DOHH2 (cell line): ENCODE data around the gene DGCR2.
"Not testable (repeated sequence)": the region's sequence is repeated elsewhere in the genome, so short reads cannot be mapped to it uniquely, and the experiment has no call there.

ENCODE experiments used
- H3F3A ChIP-seq: fragments of 200-600 bp; sonication (generic), shearing (Covaris generic); 2 replicates; pipeline ENCODE4 v1.6.0; 2016; ENCODE audit warnings: antibody characterized with exemption, mild to moderate bottlenecking; ENCODE audit not compliant: control insufficient read depth, insufficient read depth
- H3K27ac ChIP-seq: fragments of 200-600 bp; sonication (generic); 2 replicates; pipeline ENCODE4 v1.5.1; 2014; ENCODE audit warnings: low read depth, mild to moderate bottlenecking, low read length, moderate library complexity
- H3K27me3 ChIP-seq: fragments of 200-600 bp; sonication (generic); 2 replicates; pipeline ENCODE4 v1.6.1; 2014; ENCODE audit warnings: mild to moderate bottlenecking, low read length, mixed read lengths; ENCODE audit not compliant: control insufficient read depth
- H3K36me3 ChIP-seq: fragments of 200-600 bp; sonication (generic); 2 replicates; pipeline ENCODE4 v1.6.1; 2014; ENCODE audit warnings: mild to moderate bottlenecking, low read length, moderate library complexity, mixed read lengths; ENCODE audit not compliant: control insufficient read depth
- H3K4me1 ChIP-seq: fragments of 200-600 bp; sonication (generic); 2 replicates; pipeline ENCODE4 v1.6.1; 2014; ENCODE audit warnings: mild to moderate bottlenecking, low read length, mixed read lengths; ENCODE audit not compliant: control insufficient read depth
- H3K4me2 ChIP-seq: fragments of 200-600 bp; sonication (generic); 2 replicates; pipeline ENCODE4 v1.6.0; 2014; ENCODE audit warnings: mild to moderate bottlenecking, low read length, moderate library complexity
- H3K4me3 ChIP-seq: fragments of 200-600 bp; sonication (generic); 2 replicates; pipeline ENCODE4 v1.5.1; 2014; ENCODE audit warnings: mild to moderate bottlenecking, low read length, mixed read lengths
- H3K79me2 ChIP-seq: fragments of 200-600 bp; sonication (generic); 2 replicates; pipeline ENCODE4 v1.6.1; 2014; ENCODE audit warnings: mild to moderate bottlenecking, low read length, mixed read lengths; ENCODE audit not compliant: control insufficient read depth
- H3K9me2 ChIP-seq: fragments of 200-600 bp; sonication (generic); replicated peaks from 2 replicates; pipeline ENCODE4 v1.6.1; 2014; ENCODE audit warnings: mild to moderate bottlenecking, low read length, mixed read lengths; ENCODE audit not compliant: control insufficient read depth
- H3K9me3 ChIP-seq: fragments of 200-600 bp; sonication (generic); 2 replicates; pipeline ENCODE4 v1.6.1; 2014; ENCODE audit warnings: antibody characterized with exemption, low read length, mixed read lengths; ENCODE audit not compliant: control insufficient read depth, insufficient read depth
- H4K20me1 ChIP-seq: fragments of 200-600 bp; sonication (generic); 2 replicates; pipeline ENCODE4 v1.6.0; 2014; ENCODE audit warnings: low read depth, mild to moderate bottlenecking, antibody characterized with exemption, low read length, moderate library complexity; ENCODE audit not compliant: control insufficient read depth, insufficient read depth
- CTCF ChIP-seq: fragments of 200-600 bp; sonication (generic); IDR thresholded peaks from one replicate; pipeline ENCODE4 v1.5.1; 2014; ENCODE audit warnings: antibody characterized with exemption, mild to moderate bottlenecking, low read depth, low read length; ENCODE audit not compliant: poor library complexity, severe bottlenecking
- EZH2phosphoT487 ChIP-seq: fragments of 200-600 bp; sonication (generic); IDR thresholded peaks from 2 replicates; pipeline ENCODE4 v1.6.1; 2017; ENCODE audit warnings: borderline replicate concordance, mild to moderate bottlenecking, antibody characterized with exemption, low read length, moderate library complexity, mixed read lengths

DGCR2 gene

GRCh38 chr22:19052941-19053541 is 69.2 kb downstream of the DGCR2 start:
- no peak overlapping the region for H3K4me3 ChIP-seq
- no peaks in the 10 kb centered on the region for H3F3A ChIP-seq
- no peaks in the 10 kb centered on the region for H4K20me1 ChIP-seq
- H3K9me2 ChIP-seq: no peaks in the 10 kb centered on the region
- no peaks in the 10 kb centered on the region for H3K4me1 ChIP-seq
- no peak overlapping the region for H3K27ac ChIP-seq
- peaks cover 30% of the 10 kb centered on the region for H3K36me3 ChIP-seq
- no peaks in the 10 kb centered on the region for H3K9me3 ChIP-seq
- no peaks in the 10 kb centered on the region for H3K79me2 ChIP-seq
- no peaks in the 10 kb centered on the region for H3K27me3 ChIP-seq
- H3K4me2 ChIP-seq: no peak overlapping the region
- no peak for TF ChIP-seq EZH2phosphoT487
- no peak for TF ChIP-seq CTCF

DNA sequence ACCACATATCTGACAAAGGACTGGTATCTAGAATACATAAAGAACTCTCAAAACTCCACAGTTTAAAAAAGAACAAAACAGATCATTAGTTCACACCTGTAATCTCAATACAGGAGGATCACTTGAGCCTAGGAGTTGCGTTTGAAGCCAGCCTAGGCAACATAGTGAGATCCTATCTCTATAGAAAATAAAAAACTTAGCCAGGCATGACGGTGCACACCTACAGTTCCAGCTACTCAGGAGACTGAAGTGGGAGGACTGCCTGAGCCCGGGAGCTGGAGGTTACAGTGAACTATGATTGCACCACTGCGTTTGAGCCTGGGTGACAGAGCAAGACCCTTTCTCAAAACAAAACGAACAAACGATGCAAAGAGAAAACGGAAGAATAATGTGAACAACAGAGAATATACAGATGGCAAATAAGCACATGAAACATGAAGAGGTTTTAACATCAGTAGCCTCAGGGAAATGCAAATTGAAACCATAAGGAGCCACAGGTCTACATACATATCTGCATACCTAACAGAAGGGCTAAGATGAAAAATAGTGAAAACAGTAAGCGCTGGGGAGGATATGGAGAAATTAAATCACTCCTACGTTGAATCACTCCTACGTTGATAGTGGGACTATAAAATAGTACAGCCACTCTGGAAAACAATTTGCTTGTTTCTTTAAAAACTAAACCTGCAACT is 70.7 kb downstream of the DGCR2 start:
- no peaks in the 10 kb centered on the region for H3K9me3 ChIP-seq
- TF ChIP-seq CTCF (no peak), EZH2phosphoT487 (no peak)
- no peak overlapping the region for H3K4me2 ChIP-seq
- no peak overlapping the region for H3K27ac ChIP-seq
- peaks cover 40% of the 10 kb centered on the region for H3K36me3 ChIP-seq
- H4K20me1 ChIP-seq: no peaks in the 10 kb centered on the region
- H3K27me3 ChIP-seq: no peaks in the 10 kb centered on the region
- no peaks in the 10 kb centered on the region for H3F3A ChIP-seq
- H3K79me2 ChIP-seq: no peaks in the 10 kb centered on the region
- no peak overlapping the region for H3K4me3 ChIP-seq
- no peaks in the 10 kb centered on the region for H3K9me2 ChIP-seq
- H3K4me1 ChIP-seq: no peaks in the 10 kb centered on the region

DNA sequence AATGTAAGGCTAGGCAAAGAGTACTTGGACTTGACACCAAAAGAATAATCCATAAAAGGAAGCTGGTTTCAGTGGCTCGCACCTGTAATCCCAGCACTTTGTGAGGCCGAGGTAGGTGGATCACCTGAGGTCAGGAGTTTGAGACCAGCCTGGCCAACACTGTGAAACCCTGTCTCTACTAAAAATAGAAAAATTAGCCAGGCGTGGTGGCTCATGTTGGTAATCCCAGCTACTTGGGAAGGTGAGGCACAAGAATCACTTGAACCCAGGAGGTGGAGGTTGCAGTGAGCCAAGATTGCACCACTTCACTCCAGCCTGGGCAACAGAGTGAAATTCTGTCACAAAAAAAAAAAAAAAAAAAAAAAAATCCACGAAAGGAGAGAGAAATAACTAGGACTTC is 71.4 kb downstream of the DGCR2 start:
- H4K20me1 ChIP-seq, H3K9me3 ChIP-seq, H3K4me1 ChIP-seq, H3F3A ChIP-seq, H3K4me2 ChIP-seq, H3K79me2 ChIP-seq, H3K27me3 ChIP-seq, H3K27ac ChIP-seq, H3K9me2 ChIP-seq, H3K4me3 ChIP-seq: not testable (repeated sequence)
- peaks cover 45% of the 10 kb centered on the region for H3K36me3 ChIP-seq

DNA sequence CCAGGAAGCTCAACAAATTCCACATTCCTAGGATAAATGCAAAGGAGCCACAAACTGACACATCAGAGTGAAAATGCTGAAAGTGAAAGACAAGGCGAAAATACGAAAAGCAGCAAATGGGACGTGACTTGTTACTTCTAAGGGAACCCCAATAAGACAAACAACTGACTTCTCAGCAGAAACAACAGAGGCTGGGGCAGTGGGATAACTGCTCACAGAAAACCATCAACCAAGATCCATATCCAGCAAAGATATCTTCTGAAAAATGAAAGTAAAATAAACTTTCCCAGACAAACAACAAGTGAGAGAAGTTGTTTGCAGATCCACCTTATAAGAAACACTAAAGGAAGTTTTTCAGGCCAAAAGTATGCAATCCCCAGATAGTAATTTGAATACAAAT is 72.1 kb downstream of the DGCR2 start:
- H3K9me3 ChIP-seq: no peaks in the 10 kb centered on the region
- no peaks in the 10 kb centered on the region for H4K20me1 ChIP-seq
- no peaks in the 10 kb centered on the region for H3F3A ChIP-seq
- peaks cover 52% of the 10 kb centered on the region for H3K36me3 ChIP-seq
- no peak overlapping the region for H3K4me3 ChIP-seq
- no peak for TF ChIP-seq CTCF
- H3K4me1 ChIP-seq: no peaks in the 10 kb centered on the region
- no peak overlapping the region for H3K4me2 ChIP-seq
- no peaks in the 10 kb centered on the region for H3K79me2 ChIP-seq
- H3K9me2 ChIP-seq: no peaks in the 10 kb centered on the region
- H3K27me3 ChIP-seq: no peaks in the 10 kb centered on the region
- H3K27ac ChIP-seq: no peak overlapping the region
